Lower leg skin (tissue), 4 donors: ENCODE data around the gene MAD1L1. TPM values are rescaled to one million over a fixed set of nuclear protein-coding genes. Genes with fewer than 3 reads are reported as not detected.
"Not testable (repeated sequence)": the region's sequence is repeated elsewhere in the genome, so short reads cannot be mapped to it uniquely, and the experiment has no call there.

Experiments
- DNase-seq, 2 donors: peaks; one replicate each; pipeline ENCODE4 v3.0.0-alpha.2; 2019; ENCODE audit warnings: low spot score in 2 of 2
- H3K4me3 ChIP-seq: fragments of 200-600 bp; sonication (generic); 2 replicates; pipeline ENCODE4 v1.5.1; 2017; ENCODE audit warnings: mild to moderate bottlenecking, low read depth; ENCODE audit not compliant: poor library complexity, severe bottlenecking
- POLR2A ChIP-seq, 2 donors: fragments of 450-650 bp; IDR thresholded peaks; one replicate each; pipeline ENCODE4 v1.6.1; 2016 to 2017; ENCODE audit warnings: antibody characterized with exemption in 2 of 2, mild to moderate bottlenecking in 1 of 2, moderate library complexity in 1 of 2
- WGBS, 2 donors: methylation state at CpG; one replicate each; pipeline ENCODE4 v1.1.5; 2018; 5-methylcytosine and 5-hydroxymethylcytosine counted together
- intact Hi-C: fragments of 100-400 bp; cut with DNase I; formaldehyde crosslinking; loops from one replicate; pipeline ENCODE4 v1.15.0; 2023; ENCODE audit warnings: low total_unique reads
- total RNA-seq, 4 donors: library from RNA; depleted of rRNA; stranded (reverse); fragments of >200 nt; gene quantifications; one replicate each; pipeline ENCODE4 v1.1.0, GENCODE V29; 2016
- TF ChIP-seq, protein P1 (sequence below), 3 donors: fragments of 450-650 bp; IDR thresholded peaks; one replicate each; pipeline ENCODE4 v1.5.1; 2016; ENCODE audit warnings: antibody characterized with exemption in 3 of 3, mild to moderate bottlenecking in 3 of 3, moderate library complexity in 2 of 3

MAD1L1 gene
- total RNA-seq, 4 donors from 2014 or later, result 37.7 to 77.8 (median 59.4) TPM

DNA sequence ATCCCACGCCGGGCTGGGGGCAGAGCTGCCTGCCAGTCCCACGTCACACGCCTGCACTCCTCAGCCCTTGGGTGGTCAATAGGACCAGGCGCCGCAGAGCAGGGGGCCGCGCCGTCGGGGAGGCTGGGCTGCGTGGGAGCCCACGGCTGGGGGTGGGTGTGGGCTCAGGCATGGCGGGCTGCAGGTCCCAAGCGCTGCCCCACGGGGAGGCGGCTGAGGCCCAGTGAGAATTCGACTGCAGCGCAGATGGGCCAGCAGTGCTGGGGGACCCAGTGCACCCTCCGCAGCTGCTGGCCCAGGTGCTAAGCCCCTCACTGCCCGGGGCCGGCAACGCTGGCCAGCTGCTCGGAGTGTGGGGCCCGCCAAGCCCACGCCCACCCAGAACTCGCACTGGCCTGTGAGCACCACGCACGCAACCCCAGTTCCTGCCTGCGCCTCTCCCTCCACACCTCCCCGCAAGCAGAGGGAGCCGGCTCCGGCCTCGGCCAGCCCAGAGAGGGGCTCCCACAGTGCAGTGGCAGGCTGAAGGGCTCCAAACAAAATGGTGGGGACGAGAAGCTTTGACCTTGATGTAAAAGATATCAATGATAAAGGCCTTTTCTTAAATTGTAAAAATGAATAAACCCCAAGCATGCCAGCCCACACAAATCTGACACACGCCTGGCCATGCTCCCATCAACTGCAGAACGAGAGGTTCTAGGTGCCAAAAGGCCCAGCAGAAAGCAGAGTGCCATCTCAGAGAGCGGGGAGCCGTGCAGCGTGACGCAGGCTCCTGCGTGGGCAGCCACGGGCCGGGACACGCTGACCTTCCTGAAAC is 255.5 kb downstream of the MAD1L1 start:
- 92 to 94% methylated on average over 35 to 42 of the region's 44 CpGs for WGBS, 2 donors
- TF ChIP-seq, protein P1, sequence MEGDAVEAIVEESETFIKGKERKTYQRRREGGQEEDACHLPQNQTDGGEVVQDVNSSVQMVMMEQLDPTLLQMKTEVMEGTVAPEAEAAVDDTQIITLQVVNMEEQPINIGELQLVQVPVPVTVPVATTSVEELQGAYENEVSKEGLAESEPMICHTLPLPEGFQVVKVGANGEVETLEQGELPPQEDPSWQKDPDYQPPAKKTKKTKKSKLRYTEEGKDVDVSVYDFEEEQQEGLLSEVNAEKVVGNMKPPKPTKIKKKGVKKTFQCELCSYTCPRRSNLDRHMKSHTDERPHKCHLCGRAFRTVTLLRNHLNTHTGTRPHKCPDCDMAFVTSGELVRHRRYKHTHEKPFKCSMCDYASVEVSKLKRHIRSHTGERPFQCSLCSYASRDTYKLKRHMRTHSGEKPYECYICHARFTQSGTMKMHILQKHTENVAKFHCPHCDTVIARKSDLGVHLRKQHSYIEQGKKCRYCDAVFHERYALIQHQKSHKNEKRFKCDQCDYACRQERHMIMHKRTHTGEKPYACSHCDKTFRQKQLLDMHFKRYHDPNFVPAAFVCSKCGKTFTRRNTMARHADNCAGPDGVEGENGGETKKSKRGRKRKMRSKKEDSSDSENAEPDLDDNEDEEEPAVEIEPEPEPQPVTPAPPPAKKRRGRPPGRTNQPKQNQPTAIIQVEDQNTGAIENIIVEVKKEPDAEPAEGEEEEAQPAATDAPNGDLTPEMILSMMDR (IDR thresholded peaks at IDR 0.05), result no peak
- TF ChIP-seq POLR2A (IDR thresholded peaks at IDR 0.05), result no peak
- DNase-seq, result no peak
- H3K4me3 ChIP-seq, result no peak overlapping the region
- intact Hi-C loops, result no loop called here

DNA sequence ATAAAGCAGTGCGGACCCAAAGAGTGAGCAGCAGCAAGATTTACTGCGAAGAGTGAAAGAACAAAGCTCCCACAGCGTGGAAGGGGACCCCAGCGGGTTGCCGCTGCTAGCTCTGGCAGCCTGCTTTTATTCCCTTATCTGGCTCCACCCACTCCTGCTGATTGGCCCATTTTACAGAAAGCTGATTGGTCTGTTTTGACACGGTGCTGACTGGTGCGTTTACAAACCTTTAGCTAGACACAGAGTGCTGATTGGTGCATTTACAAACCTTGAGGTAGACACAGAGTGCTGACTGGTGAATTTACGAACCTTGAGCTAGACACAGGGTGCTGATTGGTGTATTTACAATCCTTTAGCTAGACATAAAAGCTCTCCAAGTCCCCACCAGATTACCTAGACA is 256.2 kb downstream of the MAD1L1 start:
- 96% methylated on average over 8 of the region's 8 CpGs for WGBS, 2 donors
- intact Hi-C loops, DNase-seq, H3K4me3 ChIP-seq: not testable (repeated sequence)

DNA sequence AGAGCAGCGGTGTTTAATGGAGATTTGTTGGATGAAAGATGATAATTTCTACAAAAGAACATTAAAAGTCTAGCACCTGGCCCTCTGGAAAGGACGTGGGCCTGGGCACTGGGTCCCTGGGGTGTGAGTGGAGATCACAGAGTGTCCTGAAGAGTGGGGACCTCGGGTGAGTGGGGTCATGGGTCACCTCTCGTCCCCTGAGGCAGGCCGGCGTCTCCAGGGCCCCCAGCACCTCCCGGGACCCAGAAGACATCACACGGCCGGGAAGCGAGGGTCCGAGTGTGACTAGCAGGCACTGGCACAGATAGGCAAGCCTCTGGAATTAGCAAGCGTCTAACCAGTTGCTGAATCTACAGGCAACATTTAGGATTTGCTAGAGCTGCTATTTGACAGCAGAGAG is 257.2 kb downstream of the MAD1L1 start:
- TF ChIP-seq, protein P1 (IDR thresholded peaks at IDR 0.05), result no peak
- no peak for TF ChIP-seq POLR2A (IDR thresholded peaks at IDR 0.05)
- WGBS, 2 donors, result 95 to 96% methylated on average over 12 of the region's 12 CpGs

DNA sequence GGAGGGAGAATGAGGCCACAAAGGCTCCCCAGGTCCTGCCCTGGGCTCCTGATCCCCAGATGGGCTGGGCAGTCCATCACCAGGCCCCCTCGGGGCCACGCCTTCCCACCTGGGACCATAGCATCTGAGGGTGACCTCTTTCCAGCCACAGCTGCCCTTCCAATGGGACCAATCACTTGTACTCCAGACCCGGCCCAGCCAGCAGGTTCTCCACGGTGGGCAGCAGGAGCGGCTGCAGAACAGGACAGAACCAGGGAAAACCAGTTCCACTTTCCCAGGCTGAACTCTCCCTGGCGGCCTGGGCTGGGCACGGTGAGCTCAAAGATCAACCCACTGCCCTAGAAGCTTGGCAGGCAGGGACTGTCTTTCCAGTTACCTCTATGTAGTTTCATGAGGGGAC is 257.6 kb downstream of the MAD1L1 start:
- no peak for TF ChIP-seq POLR2A (IDR thresholded peaks at IDR 0.05)
- TF ChIP-seq, protein P1 (IDR thresholded peaks at IDR 0.05), result no peak
- intact Hi-C loops, result no loop called here
- no peak for DNase-seq
- H3K4me3 ChIP-seq, result no peak overlapping the region
- WGBS, 2 donors, result 90 to 92% methylated on average over 5 to 7 of the region's 7 CpGs

More for the DNA sequence above, 257.2 kb downstream of the MAD1L1 start:
- H3K4me3 ChIP-seq, result no peak overlapping the region
- intact Hi-C loops, result no loop called here
- no peak for DNase-seq

DNA sequence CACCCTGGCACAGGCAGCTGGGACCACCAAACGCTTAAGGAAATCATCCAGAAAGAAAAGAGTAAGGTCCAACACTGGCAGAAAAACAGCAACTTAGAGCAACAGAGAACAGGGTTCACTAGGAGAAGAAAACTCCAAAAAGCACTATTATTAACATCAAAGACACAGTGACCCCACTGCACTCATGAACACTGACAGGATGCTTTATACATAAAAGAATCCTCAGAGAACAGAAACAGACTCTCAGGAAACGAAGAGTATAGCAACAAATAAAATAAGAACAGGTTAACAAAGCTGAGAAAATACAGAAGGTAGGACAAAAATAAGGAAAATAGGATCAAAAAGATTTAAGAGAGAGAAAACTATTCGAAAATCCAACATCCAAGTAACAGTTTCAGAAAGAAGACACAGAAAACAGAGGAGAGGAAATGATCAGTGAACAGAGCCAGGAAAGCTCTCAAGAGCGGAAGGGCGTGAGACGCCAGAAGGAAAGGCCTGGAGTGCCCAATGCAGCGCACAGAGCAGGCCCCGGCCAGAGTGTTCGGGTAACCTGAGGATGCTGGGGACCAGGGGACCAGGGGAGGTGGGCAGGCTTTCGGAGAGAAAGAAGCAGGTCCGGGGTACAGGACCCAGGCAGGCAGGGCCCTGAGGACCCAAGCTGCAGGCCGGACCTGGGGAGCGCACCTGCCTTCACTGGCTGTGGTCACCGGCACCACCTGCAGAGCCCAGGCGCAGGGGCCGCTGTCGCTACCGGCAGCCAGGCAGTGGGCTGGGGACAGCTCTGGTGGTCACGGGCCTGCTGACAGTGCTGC is 258.2 kb downstream of the MAD1L1 start:
- WGBS, 2 donors, result 80 to 82% methylated on average over 19 of the region's 19 CpGs
- intact Hi-C loops, result no loop called here
- TF ChIP-seq, protein P1 (IDR thresholded peaks at IDR 0.05), result no peak
- TF ChIP-seq POLR2A (IDR thresholded peaks at IDR 0.05), result no peak

More for the DNA sequence above, 258.2 kb downstream of the MAD1L1 start:
- H3K4me3 ChIP-seq, result no peak overlapping the region
- no peak for DNase-seq
